H1 (cell line): Measurements from ENCODE around the gene DNLZ. TPM values are rescaled to one million over a fixed set of nuclear protein-coding genes. Genes with fewer than 3 reads are reported as not detected.
"Not testable (repeated sequence)": the region's sequence is repeated elsewhere in the genome, so short reads cannot be mapped to it uniquely, and the experiment has no call there.

ENCODE experiments used
- CTCF ChIA-PET: fragments of 300-600 bp; sonication (Branson Sonifier 250); formaldehyde crosslinking; loops from one replicate; lab custom pipeline; 2021; ENCODE audit not compliant: partially characterized antibody; lab: Charles Lee
- POLR2A ChIA-PET: fragments of 300-600 bp; sonication (Branson Sonifier 250); formaldehyde crosslinking; loops from one replicate; lab custom pipeline; 2021; ENCODE audit warnings: inconsistent platforms; ENCODE audit not compliant: partially characterized antibody; lab: Charles Lee
- DNase-seq, 2 experiments: peaks; one replicate each; pipeline versions ENCODE4 v3.0.0 to v3.0.0-alpha.2; 2010 to 2022; ENCODE audit warnings: low spot score in 2 of 2, low read depth in 1 of 2, mixed read lengths in 1 of 2
- FAIRE-seq: peaks from 2 replicates; lab custom pipeline; 2011; peaks lifted over from hg19 to GRCh38; lab: Jason Lieb, UNC
- H2AFZ ChIP-seq: 2 replicates; pipeline ENCODE4 v1.8.1; 2012; ENCODE audit warnings: low read length, inconsistent platforms
- H2AK5ac ChIP-seq: 2 replicates; pipeline ENCODE4 v1.6.1; 2013; ENCODE audit warnings: low read depth, low read length
- H2BK120ac ChIP-seq: replicated peaks from 2 replicates; pipeline ENCODE3; 2013; ENCODE audit warnings: low read depth, low read length, inconsistent platforms
- H2BK12ac ChIP-seq: 2 replicates; pipeline ENCODE4 v1.6.1; 2013; ENCODE audit warnings: low read depth, low read length
- H2BK15ac ChIP-seq: 2 replicates; pipeline ENCODE4 v1.6.1; 2013; ENCODE audit warnings: low read length
- H2BK20ac ChIP-seq: 2 replicates; pipeline ENCODE4 v1.6.1; 2013; ENCODE audit warnings: low read length
- H2BK5ac ChIP-seq: 2 replicates; pipeline ENCODE4 v1.6.1; 2013; ENCODE audit warnings: low read depth, low read length
- H3K14ac ChIP-seq: 2 replicates; pipeline ENCODE4 v1.6.1; 2013; ENCODE audit warnings: inconsistent platforms; ENCODE audit not compliant: insufficient read length
- H3K18ac ChIP-seq: 2 replicates; pipeline ENCODE4 v1.6.1; 2013; ENCODE audit warnings: low read length; ENCODE audit errors: extremely low read depth
- H3K23ac ChIP-seq: 2 replicates; pipeline ENCODE4 v1.6.1; 2013; ENCODE audit warnings: inconsistent platforms; ENCODE audit not compliant: insufficient read length
- H3K23me2 ChIP-seq: 2 replicates; pipeline ENCODE4 v1.6.1; 2013; ENCODE audit warnings: low read depth, low read length
- H3K27ac ChIP-seq: 2 replicates; pipeline ENCODE4 v1.6.1; 2011; ENCODE audit warnings: low read depth, low read length, inconsistent platforms
- H3K27me3 ChIP-seq, 4 experiments: replicated peaks in 1 of 4; 1 replicate in 1 of 4; 2 replicates in 3 of 4; pipeline versions ENCODE4 v1.6.1 to v1.8.1; 2011 to 2013; ENCODE audit warnings: low read length in 3 of 4, mild to moderate bottlenecking in 3 of 4, inconsistent platforms in 2 of 4, mixed read lengths in 2 of 4, moderate library complexity in 1 of 4; ENCODE audit not compliant: control insufficient read depth in 3 of 4, insufficient read depth in 3 of 4; ENCODE audit errors: extremely low read depth in 1 of 4
- H3K36me3 ChIP-seq, 4 experiments: 2 replicates each; pipeline versions ENCODE4 v1.6.1 to v1.8.1; 2011 to 2013; ENCODE audit warnings: mild to moderate bottlenecking in 4 of 4, low read length in 3 of 4, moderate library complexity in 2 of 4, control low read depth in 1 of 4, inconsistent platforms in 1 of 4; ENCODE audit not compliant: insufficient read depth in 4 of 4, control insufficient read depth in 2 of 4
- H3K4ac ChIP-seq: replicated peaks from 2 replicates; pipeline ENCODE3; 2013; ENCODE audit warnings: low read length, low read depth, mixed read lengths, inconsistent platforms; ENCODE audit not compliant: insufficient read length
- H3K4me1 ChIP-seq, 4 experiments: replicated peaks in 1 of 4; 1 replicate in 1 of 4; 2 replicates in 3 of 4; pipeline versions ENCODE4 v1.6.1 to v1.8.1; 2011 to 2013; ENCODE audit warnings: low read length in 3 of 4, inconsistent platforms in 2 of 4, mixed read lengths in 1 of 4; ENCODE audit not compliant: insufficient read depth in 4 of 4, control insufficient read depth in 3 of 4
- H3K4me2 ChIP-seq, 2 experiments: 2 replicates each; pipeline versions ENCODE4 v1.6.1 to v1.8.1; 2011 to 2013; ENCODE audit warnings: low read depth in 2 of 2, low read length in 2 of 2, control low read depth in 1 of 2, inconsistent platforms in 1 of 2, mild to moderate bottlenecking in 1 of 2; ENCODE audit not compliant: insufficient read depth in 1 of 2
- H3K4me3 ChIP-seq, 4 experiments: fragments of 200-600, 300-600 bp in 1 of 4; sonication (generic), shearing (Covaris generic), sonication (Bioruptor Twin) in 1 of 4; 2 replicates each; pipeline versions ENCODE4 v1.5.1 to v1.8.1; 2011 to 2016; ENCODE audit warnings: low read length in 4 of 4, low read depth in 3 of 4, control low read depth in 2 of 4, inconsistent platforms in 2 of 4, mild to moderate bottlenecking in 2 of 4, mixed read lengths in 1 of 4, moderate library complexity in 1 of 4; ENCODE audit not compliant: insufficient read depth in 2 of 4; ENCODE audit errors: extremely low read depth in 1 of 4
- H3K56ac ChIP-seq: replicated peaks from 2 replicates; pipeline ENCODE3; 2013; ENCODE audit warnings: low read depth, mild to moderate bottlenecking, mixed read lengths, low read length, inconsistent platforms; ENCODE audit not compliant: insufficient read length
- H3K79me1 ChIP-seq: 2 replicates; pipeline ENCODE4 v1.6.1; 2013; ENCODE audit warnings: low read depth, low read length, control low read depth
- H3K79me2 ChIP-seq, 2 experiments: 2 replicates each; pipeline versions ENCODE4 v1.6.1 to v1.8.1; 2012 to 2013; ENCODE audit warnings: low read length in 2 of 2, mild to moderate bottlenecking in 2 of 2, inconsistent platforms in 1 of 2; ENCODE audit not compliant: insufficient read depth in 2 of 2, control insufficient read depth in 1 of 2
- H3K9ac ChIP-seq, 4 experiments: replicated peaks in 1 of 4; 1 replicate in 1 of 4; 2 replicates in 3 of 4; pipeline versions ENCODE4 v1.6.1 to v1.8.1; 2011 to 2013; ENCODE audit warnings: low read depth in 3 of 4, low read length in 3 of 4, control low read depth in 2 of 4, mild to moderate bottlenecking in 2 of 4, moderate library complexity in 2 of 4, inconsistent platforms in 1 of 4; ENCODE audit errors: extremely low read depth in 1 of 4
- H3K9me3 ChIP-seq, 2 experiments: 2 replicates each; pipeline versions ENCODE4 v1.6.1 to v1.8.1; 2012 to 2013; ENCODE audit warnings: mild to moderate bottlenecking in 2 of 2, moderate library complexity in 2 of 2, control low read depth in 1 of 2, inconsistent platforms in 1 of 2, low read depth in 1 of 2, low read length in 1 of 2, mixed read lengths in 1 of 2; ENCODE audit not compliant: insufficient read depth in 2 of 2
- H4K20me1 ChIP-seq, 2 experiments: replicated peaks in 1 of 2; 2 replicates each; pipeline versions ENCODE3 to v1.8.1; 2011 to 2013; ENCODE audit warnings: inconsistent platforms in 2 of 2, low read length in 2 of 2, mild to moderate bottlenecking in 1 of 2; ENCODE audit not compliant: insufficient read depth in 2 of 2, control insufficient read depth in 1 of 2
- H4K5ac ChIP-seq: 2 replicates; pipeline ENCODE4 v1.6.1; 2013; ENCODE audit warnings: low read length, low read depth, mixed read lengths, inconsistent platforms; ENCODE audit not compliant: insufficient read length
- H4K8ac ChIP-seq: 2 replicates; pipeline ENCODE4 v1.8.0; 2013; ENCODE audit warnings: mild to moderate bottlenecking, moderate library complexity, low read length, inconsistent platforms; ENCODE audit not compliant: insufficient read depth; ENCODE audit errors: extremely low read depth
- H4K91ac ChIP-seq: replicated peaks from 2 replicates; pipeline ENCODE3; 2013; ENCODE audit warnings: low read length, mixed read lengths, inconsistent platforms; ENCODE audit not compliant: insufficient read length
- WGBS, 2 experiments: shearing (Covaris generic) in 1 of 2; methylation state at CpG; one replicate each; pipeline versions ENCODE4 v1.1.6 to v1.1.7; 2013 to 2015; ENCODE audit warnings: low lambda C conversion rate in 2 of 2, mixed read lengths in 2 of 2, inconsistent platforms in 1 of 2, low coverage in 1 of 2, missing lambda C conversion rate in 1 of 2; ENCODE audit not compliant: insufficient replicate concordance in 2 of 2, insufficient coverage in 1 of 2, insufficient read length in 1 of 2; ENCODE audit errors: extremely low coverage in 1 of 2, missing lambda C conversion rate in 1 of 2; 5-methylcytosine and 5-hydroxymethylcytosine counted together
- polyA plus RNA-seq, 7 experiments: library from polyadenylated mRNA; depleted of rRNA in 3 of 7; stranded (reverse) in 5 of 7; unstranded in 2 of 7; fragments of >200 nt in 5 of 7; fragments of 200-250 nt in 2 of 7; gene quantifications; 1 replicate in 5 of 7; 2 replicates in 1 of 7; 4 replicates in 1 of 7; pipeline versions ENCODE4 v1.2.1 to v1.2.3, GENCODE V29; 2011 to 2013; ENCODE audit warnings: missing spikeins in 2 of 7, mixed read lengths in 2 of 7
- total RNA-seq: library from RNA; stranded (reverse); fragmentation: NEBNext Ultra II Directional; extraction: Animal tissue kit (Norgen Biotek cat#: 25700); gene quantifications from 2 replicates; pipeline ENCODE4 v1.2.1, GENCODE V29; 2021

The DNLZ gene
- total and polyA plus RNA-seq, 2 of the 8 experiments (the other 6 are each of a cell fraction or from before 2014, with no cell fraction given) = 11.6 to 17.9 TPM

DNA sequence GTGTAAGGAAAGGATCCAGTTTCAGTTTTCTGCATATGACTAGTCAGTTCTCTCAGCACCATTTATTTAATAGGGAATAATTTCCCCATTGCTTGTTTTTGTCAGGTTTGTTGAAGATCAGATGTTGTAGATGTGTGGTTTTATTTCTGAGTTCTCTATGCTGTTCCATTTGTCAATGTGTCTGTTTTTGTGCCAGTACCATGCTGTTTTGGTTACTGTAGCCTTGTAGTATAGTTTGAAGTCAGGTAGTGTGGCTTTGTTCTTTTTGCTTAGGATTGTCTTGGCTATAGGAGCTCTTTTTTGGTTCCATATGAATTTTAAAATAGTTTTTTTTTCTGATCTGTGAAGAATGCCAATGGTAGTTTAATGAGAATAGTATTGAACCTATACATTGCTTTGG, 42.6 kb downstream of the DNLZ start:
- H4K8ac ChIP-seq, FAIRE-seq, H3K4me2 ChIP-seq, H3K23ac ChIP-seq, H3K4me1 ChIP-seq, H4K91ac ChIP-seq, H3K27me3 ChIP-seq, H4K20me1 ChIP-seq, H2BK12ac ChIP-seq, H2AK5ac ChIP-seq, H3K4me3 ChIP-seq, H2AFZ ChIP-seq, H3K18ac ChIP-seq, H3K14ac ChIP-seq, H3K9ac ChIP-seq, H4K5ac ChIP-seq, H2BK15ac ChIP-seq, H3K9me3 ChIP-seq, H3K4ac ChIP-seq, H3K36me3 ChIP-seq, H3K79me2 ChIP-seq, H3K27ac ChIP-seq, H2BK120ac ChIP-seq, POLR2A ChIA-PET, H3K56ac ChIP-seq, H2BK5ac ChIP-seq, H3K79me1 ChIP-seq, DNase-seq, H3K23me2 ChIP-seq, H2BK20ac ChIP-seq: not testable (repeated sequence)
- CTCF ChIA-PET = interaction anchor here (0.6 to 1.0 kb wide), 2 partner anchors 37 to 268 kb away, joined by 3 read pairs; no protein-coding TSS in a partner anchor

DNA sequence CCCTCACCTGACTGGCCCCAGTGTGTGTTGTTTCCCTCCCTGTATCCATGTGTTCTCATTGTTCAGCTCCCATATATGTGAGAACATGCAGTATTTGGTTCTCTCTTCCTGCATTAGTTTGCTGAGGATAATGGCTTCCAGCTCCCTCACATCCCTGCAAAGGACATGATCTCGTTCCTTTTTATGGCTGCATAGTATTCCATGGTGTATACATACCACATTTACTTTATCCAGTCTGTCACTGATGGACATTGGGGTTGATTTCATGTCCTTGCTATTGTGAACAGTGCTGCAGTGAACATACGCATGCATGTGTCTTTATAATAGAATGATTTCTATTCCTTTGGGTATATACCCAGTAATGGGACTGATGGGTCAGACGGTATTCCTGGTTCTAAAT, 43.6 kb downstream of the DNLZ start:
- H3K4ac ChIP-seq, H3K27me3 ChIP-seq, H2AFZ ChIP-seq, H4K91ac ChIP-seq, H4K8ac ChIP-seq, H4K20me1 ChIP-seq, H2BK12ac ChIP-seq, H3K9ac ChIP-seq, H3K23ac ChIP-seq, H3K23me2 ChIP-seq, H3K4me3 ChIP-seq, H2BK5ac ChIP-seq, H2BK120ac ChIP-seq, POLR2A ChIA-PET, H3K56ac ChIP-seq, H2BK15ac ChIP-seq, H3K79me1 ChIP-seq, H3K14ac ChIP-seq, H2BK20ac ChIP-seq, H3K36me3 ChIP-seq, H2AK5ac ChIP-seq, H4K5ac ChIP-seq, H3K18ac ChIP-seq, H3K4me1 ChIP-seq, H3K4me2 ChIP-seq, H3K27ac ChIP-seq, FAIRE-seq, DNase-seq, H3K79me2 ChIP-seq: not testable (repeated sequence)
- 90% methylated on average over 3 of the region's 3 CpGs; no CpG with 5 or more reads in 1 of the 2 experiments for WGBS, 2 experiments
- CTCF ChIA-PET = interaction anchor here (1.0 to 1.5 kb wide), 3 partner anchors 15 to 36 kb away, joined by 3 to 4 read pairs (median 3); no protein-coding TSS in a partner anchor
- H3K9me3 ChIP-seq = peaks cover 8 to 17% of the 10 kb centered on the region in 2 experiments
